AG04450 (cell line): ENCODE measurements around the gene KASH5. TPM values are rescaled to one million over a fixed set of nuclear protein-coding genes. Genes with fewer than 3 reads are reported as not detected.

Experiments
- CTCF ChIA-PET: fragments of 300-600, 350-600 bp; formaldehyde crosslinking; extraction: SDS; loops from one replicate; lab custom pipeline; 2022; ENCODE audit warnings: antibody characterized with exemption, inconsistent platforms; lab: Charles Lee
- POLR2A ChIA-PET: fragments of 350-600 bp; formaldehyde crosslinking; extraction: SDS; loops from one replicate; lab custom pipeline; 2021; ENCODE audit warnings: antibody characterized with exemption, inconsistent platforms; lab: Yijun Ruan, JAX
- DNase-seq: peaks from one replicate; pipeline ENCODE4 v3.0.0-alpha.2; 2011; ENCODE audit warnings: low read depth, low spot score
- H3K27ac ChIP-seq: one replicate; pipeline ENCODE4 v1.5.1; 2012; ENCODE audit warnings: low read depth, low read length, control low read depth
- H3K27me3 ChIP-seq: one replicate; pipeline ENCODE4 v1.6.0; 2012; ENCODE audit warnings: low read length; ENCODE audit not compliant: control insufficient read depth, insufficient read depth
- H3K4me3 ChIP-seq: 2 replicates; pipeline ENCODE4 v1.5.1; 2011; ENCODE audit warnings: mild to moderate bottlenecking, low read depth, low read length, control low read depth
- H3K9me3 ChIP-seq: 2 replicates; pipeline ENCODE4 v1.5.1; 2012; ENCODE audit warnings: low read length; ENCODE audit not compliant: control insufficient read depth, insufficient read depth
- CTCF ChIP-seq: IDR thresholded peaks from 2 replicates; pipeline ENCODE4 v1.5.1; 2011; ENCODE audit warnings: low read depth, low read length, control low read depth, inconsistent platforms
- polyA plus RNA-seq: library from polyadenylated mRNA; depleted of rRNA; stranded (reverse); fragments of >200 nt; gene quantifications from 2 replicates; pipeline ENCODE4 v1.2.3, GENCODE V29; 2011

The KASH5 gene
- polyA plus RNA-seq, 1 experiment: not detected

- no peak overlapping the region for H3K27ac ChIP-seq
- ChIA-PET CTCF (no interaction called here), POLR2A (no interaction called here)
- TF ChIP-seq CTCF: no peak
- DNase-seq: no peak
- no peaks in the 10 kb centered on the region for H3K27me3 ChIP-seq
- H3K4me3 ChIP-seq: no peak overlapping the region
- no peaks in the 10 kb centered on the region; the same call in 1 of the 2 replicates for H3K9me3 ChIP-seq
Observed at GRCh38 chr19:49356382-49356781, 31.7 kb upstream of the KASH5 start.

DNA sequence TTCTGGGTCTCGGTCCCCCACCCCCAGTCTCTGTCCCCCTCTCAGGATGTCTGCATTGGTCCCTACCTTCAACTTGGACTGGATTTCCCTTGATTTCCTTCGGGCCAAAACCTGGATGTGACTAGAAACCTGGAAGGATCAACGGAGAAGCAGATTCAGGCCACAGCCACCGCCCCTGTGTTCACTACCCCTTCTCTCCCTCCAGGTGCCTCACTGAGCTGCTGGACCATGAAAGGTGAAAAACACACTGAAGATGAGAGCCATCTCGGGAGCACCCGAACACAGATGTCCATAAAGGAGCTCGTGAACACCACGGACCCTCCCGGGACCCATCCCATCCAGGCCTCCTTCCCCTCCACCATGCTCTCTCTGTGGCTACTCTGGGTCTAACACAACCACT is 30.9 kb upstream of the KASH5 start:
- no peak overlapping the region for H3K27ac ChIP-seq
- no peaks in the 10 kb centered on the region; the same call in 1 of the 2 replicates for H3K9me3 ChIP-seq
- CTCF ChIA-PET: no interaction called here
- POLR2A ChIA-PET: interaction anchor here (0.7 kb wide), 1 partner anchor 64 kb away, joined by 4 read pairs; no protein-coding TSS in a partner anchor
- no peaks in the 10 kb centered on the region for H3K27me3 ChIP-seq
- no peak for TF ChIP-seq CTCF
- no peak overlapping the region for H3K4me3 ChIP-seq
- no peak for DNase-seq

DNA sequence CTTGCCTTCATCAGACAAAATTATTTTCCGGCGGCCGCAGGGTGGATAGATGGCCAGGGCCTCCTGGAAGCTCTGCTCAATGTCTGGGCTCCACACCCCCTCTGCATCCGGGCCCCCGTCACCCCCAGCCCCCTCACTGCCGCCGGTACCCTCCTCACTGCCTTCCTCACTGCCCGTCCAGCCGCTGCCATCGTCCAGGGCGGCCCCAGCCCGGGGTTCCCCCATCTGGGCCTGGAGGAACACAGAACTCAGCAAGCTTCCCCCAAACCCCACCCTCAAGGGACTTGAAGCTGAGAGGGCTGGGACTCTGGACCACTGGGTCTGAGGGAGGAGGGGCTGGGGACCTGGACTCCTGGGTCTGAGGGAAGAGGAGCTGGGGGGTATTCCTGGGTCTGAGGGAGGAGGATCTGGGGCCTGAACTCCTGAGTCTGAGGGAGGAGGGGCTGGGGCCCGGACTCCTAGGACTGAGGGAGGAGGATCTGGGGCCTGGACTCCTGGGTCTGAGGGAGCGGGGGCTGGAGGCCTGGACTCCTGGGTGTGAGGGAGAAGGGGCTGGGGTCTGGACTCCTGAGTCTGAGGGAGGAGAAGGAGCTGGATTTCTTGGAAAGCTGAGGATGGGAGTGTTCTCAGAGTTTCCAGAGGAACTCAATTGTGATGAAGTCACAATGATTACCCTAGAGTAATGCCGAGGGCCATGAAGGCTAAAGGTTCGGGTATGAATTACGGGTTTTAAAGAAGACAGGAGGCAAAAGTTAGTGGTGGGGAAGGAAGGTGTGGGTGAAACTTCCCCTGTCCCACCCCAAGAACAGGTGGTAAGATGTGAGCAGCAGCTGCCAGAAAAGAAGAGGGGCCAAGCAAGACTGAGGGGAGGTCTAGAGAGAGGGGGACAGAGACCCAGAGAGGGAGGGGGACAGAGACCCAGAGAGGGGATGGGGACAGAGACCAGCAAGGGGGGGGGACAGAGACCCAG is 27.9 kb upstream of the KASH5 start:
- CTCF ChIA-PET: no interaction called here

DNA sequence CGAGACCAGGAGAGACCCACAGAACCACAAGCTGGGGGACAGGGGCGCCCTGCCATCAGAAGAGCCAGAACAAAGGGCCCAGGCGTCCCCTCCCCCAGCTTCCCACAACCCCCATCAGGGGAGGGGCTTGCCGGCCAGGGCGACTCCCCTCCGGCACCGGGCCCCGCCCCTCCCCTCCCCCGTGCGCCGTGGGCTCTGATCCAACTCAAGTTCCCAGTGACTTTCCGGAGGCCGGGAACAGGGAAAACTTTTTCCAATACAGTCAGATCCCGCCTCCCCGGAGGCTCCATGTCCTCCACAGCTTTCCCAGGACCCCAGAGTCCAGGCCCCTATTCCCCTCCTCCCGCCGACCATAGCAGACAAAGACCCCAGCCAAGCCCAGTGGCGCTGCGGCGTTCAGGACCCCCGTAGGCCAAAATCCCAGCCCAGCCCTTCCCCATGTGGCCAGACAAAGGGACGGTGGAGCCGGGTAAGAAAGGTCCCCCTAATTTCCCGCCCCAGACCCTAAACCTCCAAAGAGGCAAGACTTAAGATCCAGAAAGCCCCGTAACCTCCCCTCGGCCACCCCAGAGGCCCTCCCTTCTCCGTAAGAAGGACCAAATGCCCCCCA is 26.5 kb upstream of the KASH5 start:
- Histone ChIP-seq H3K4me3 (peak overlapping the region; percentile 92), H3K9me3 (peaks cover 2% of the 10 kb centered on the region; the same call in 1 of the 2 replicates), H3K27ac (peak overlapping the region; percentile 92), H3K27me3 (no peaks in the 10 kb centered on the region)
- POLR2A ChIA-PET: interaction anchor here (0.5 to 1.6 kb wide), 8 partner anchors 9 to 852 kb away, joined by 3 to 10 read pairs (median 4); partner anchors contain the start of gene PIH1D1
- DNase-seq: peak; percentile 66
- CTCF ChIA-PET: interaction anchor here (0.6 to 1.7 kb wide), 2 partner anchors 50 to 90 kb away, joined by 4 to 6 read pairs; partner anchors contain the start of gene PIH1D1
- no peak for TF ChIP-seq CTCF

More for the DNA sequence above, 27.9 kb upstream of the KASH5 start:
- H3K27me3 ChIP-seq: no peaks in the 10 kb centered on the region
- no peak overlapping the region for H3K27ac ChIP-seq
- H3K9me3 ChIP-seq: peaks cover 2% of the 10 kb centered on the region; the same call in 1 of the 2 replicates
- POLR2A ChIA-PET: interaction anchor here (0.7 kb wide), 1 partner anchor 20 kb away, joined by 3 read pairs; no protein-coding TSS in a partner anchor
- peak overlapping the region; percentile 92 for H3K4me3 ChIP-seq
- TF ChIP-seq CTCF: no peak
- no peak for DNase-seq
